Thyroid gland (tissue), 4 donors: Measurements from ENCODE around the gene TEKT3.

ENCODE experiments used
- CTCF ChIP-seq, 6 experiments: fragments of 200-600 bp in 3 of 6; fragments of 450-650 bp in 3 of 6; sonication (generic) in 3 of 6; IDR thresholded peaks; one replicate each; pipeline ENCODE4 v1.5.1; 2016 to 2019; ENCODE audit warnings: antibody characterized with exemption in 6 of 6, mild to moderate bottlenecking in 2 of 6, inconsistent platforms in 1 of 6, moderate library complexity in 1 of 6
- POLR2A ChIP-seq, 2 donors: fragments of 450-650 bp; IDR thresholded peaks; one replicate each; pipeline ENCODE4 v1.6.1; 2017; ENCODE audit warnings: antibody characterized with exemption in 2 of 2, mild to moderate bottlenecking in 2 of 2, moderate library complexity in 1 of 2

- TF ChIP-seq POLR2A (IDR thresholded peaks at IDR 0.05), result peak in 1 of 2 donors; percentile 38
- TF ChIP-seq CTCF (IDR thresholded peaks at IDR 0.05), result peak in 1 of 6 experiments; percentile 57
Observed at GRCh38 chr17:15261258-15261801, 80.1 kb downstream of the TEKT3 start.
